ENCODE measurements around the gene OAS3.

GRCh38 chr12:112962561-112962960, 24.3 kb downstream of the OAS3 start:
- no peak for TF ChIP-seq POLR2A (IDR thresholded peaks at IDR 0.05; ENCODE audit: low read depth, low read length)
- no peak for TF ChIP-seq YBX1 (IDR thresholded peaks at IDR 0.05)
- no peak for TF ChIP-seq CTCF (IDR thresholded peaks at IDR 0.05 in 2 of 3, conservative IDR thresholded peaks at IDR 0.05 in 1 of 3; ENCODE audit: control insufficient read depth in 2 of 3, extremely low read depth in 1 of 3, insufficient read depth in 1 of 3, low read depth in 3 of 3, low read length in 3 of 3)
- TF ChIP-seq HDAC2 (IDR thresholded peaks at IDR 0.05), result no peak
- no peak for TF ChIP-seq ATF3 (IDR thresholded peaks at IDR 0.05; ENCODE audit: borderline replicate concordance, extremely low read depth, low read depth, low read length)
- TF ChIP-seq GABPA (IDR thresholded peaks at IDR 0.05; ENCODE audit: low read depth), result no peak
